HT-29 (cell line): ENCODE data around the gene IDH2. TPM values are rescaled to one million over a fixed set of nuclear protein-coding genes. Genes with fewer than 3 reads are reported as not detected.
"Not testable (repeated sequence)": the region's sequence is repeated elsewhere in the genome, so short reads cannot be mapped to it uniquely, and the experiment has no call there.

Source experiments
- DNase-seq: peaks from one replicate; pipeline ENCODE4 v3.0.0-alpha.2; 2015; ENCODE audit warnings: low spot score
- total RNA-seq: library from RNA; depleted of rRNA; stranded (reverse); fragments of >200 nt; shearing (Covaris generic); gene quantifications from 2 replicates; pipeline ENCODE4 v1.2.3, GENCODE V29; 2014; rRNA removed

IDH2 gene
- 177 and 202 TPM in 2 replicates for total RNA-seq

DNA sequence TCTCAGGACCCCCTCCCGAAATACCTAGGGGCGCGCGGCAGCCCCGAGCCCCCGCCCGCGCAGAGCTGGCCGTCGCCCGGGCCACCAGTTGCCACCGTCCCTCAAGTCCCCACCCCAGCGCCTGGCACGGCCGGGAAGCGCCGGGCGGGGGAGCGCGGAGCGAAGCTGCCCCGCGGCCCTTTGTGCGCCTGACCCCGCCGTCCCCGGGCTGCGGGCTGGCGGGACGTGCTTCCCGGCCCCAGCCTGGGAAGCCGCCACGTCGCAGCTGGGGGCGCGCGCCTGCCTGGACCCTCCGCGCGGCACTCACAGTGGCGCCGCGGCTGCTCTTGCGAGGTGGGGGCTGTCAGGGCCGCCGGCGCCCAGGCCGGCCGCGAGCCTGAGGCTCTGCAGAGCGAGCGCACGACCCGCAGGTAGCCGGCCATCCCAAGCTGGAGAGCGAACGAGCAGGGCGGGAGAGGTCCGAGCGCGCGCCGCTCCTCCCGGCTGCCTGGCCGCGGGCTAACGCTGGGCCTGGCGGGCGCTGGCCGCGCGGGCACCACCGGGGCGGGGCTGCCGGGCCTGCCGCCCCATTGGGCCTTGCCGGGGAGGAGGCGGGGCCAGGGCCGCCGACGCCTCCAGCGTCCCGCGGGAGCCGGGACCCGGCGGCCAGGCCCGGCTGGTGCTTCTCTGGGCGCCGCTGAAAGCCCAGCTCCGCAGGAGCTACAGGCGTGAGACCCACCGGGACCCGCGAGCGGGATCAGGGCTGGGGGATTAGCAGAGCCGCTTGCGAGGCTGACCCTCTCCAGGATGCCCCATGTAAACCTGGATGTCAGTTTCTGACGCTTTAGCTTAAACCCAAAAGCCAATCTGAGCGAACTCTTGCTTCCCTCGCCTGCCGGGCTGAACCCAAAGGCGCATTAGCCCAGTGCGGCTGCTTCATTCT, at the start of gene IDH2:
TSS of gene IDH2 (minus strand) at position 500 of the 922 bp plus-strand sequence. CDS start at position 422, 78 bp downstream.
- peak; percentile 93 for DNase-seq

DNA sequence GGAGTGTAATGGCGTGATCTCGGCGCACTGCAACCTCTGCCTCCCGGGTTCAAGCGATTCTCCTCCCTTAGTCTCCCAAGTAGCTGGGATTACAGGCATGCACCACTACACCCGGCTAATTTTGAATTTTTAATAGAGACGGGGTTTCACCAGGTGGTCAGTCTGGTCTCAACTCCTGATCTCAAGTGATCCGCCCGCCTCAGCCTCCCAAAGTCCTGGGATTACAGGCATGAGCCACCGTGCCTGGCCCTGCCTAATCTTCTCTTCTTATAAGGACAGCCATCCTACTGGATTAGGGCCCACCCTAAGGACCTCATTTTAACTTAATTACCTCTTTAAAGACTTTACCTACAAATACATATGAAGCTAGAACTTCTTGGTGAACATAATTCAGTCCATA, 48.3 kb upstream of the IDH2 start:
- not testable (repeated sequence) for DNase-seq

DNA sequence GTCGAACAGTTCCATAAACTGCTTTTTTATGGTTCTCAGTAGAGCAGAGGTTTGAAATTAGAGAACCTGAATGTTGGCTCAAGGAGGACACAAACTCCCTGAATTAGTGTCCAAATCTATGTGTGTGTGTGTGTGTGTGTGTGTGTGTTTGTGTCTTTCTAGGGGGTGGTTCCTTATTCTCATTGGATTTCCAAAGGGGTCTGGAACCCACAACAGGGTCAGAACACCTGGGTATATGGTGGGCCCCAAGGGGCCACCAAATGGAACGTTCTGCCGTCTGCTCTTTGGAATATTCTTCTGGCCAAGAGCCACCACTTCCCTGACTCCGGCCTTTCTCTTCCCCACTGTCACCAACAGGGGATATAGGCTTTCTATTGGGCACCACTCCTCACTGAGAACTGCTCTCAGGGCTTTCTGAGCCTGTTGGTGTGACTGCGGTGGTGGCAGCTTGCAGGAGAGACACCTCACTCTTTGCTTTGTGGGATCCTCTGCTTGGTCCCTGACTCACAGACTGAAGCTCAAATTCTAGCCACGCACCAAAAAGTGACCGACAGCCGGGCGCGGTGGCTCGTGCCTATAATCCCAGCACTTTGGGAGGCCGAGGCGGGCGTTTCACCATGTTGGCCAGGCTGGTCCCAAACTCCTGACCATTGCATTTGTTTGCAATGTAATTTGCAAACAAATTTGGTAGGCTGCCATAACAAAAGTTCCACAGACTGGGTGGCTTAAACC, 47.5 kb upstream of the IDH2 start:
- DNase-seq, result no peak

DNA sequence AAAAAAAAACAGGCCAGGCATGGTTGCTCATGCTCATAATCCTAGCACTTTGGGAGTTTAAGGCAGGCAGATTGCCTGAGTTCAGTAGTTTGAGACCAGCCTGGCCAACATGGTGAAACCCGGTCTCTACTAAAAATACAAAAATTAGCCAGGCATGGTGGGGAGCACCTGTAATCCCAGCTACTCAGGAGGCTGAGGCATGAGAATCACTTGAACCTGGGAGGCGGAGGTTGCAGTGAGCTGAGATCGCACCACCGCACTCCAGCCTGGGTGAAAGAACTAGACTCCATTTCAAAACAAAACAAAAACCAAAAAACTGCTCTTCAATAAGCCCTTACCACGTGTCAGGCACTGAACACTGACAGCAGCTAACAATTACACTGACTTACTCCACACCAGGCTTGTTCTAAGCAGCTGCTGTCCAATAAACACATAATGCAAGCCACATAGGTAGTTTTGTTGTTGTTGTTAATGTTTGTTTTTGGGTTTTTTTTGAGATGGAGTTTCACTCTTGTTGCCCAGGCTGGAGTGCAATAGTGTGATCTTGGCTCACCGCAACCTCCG, 44.0 kb upstream of the IDH2 start:
- not testable (repeated sequence) for DNase-seq

DNA sequence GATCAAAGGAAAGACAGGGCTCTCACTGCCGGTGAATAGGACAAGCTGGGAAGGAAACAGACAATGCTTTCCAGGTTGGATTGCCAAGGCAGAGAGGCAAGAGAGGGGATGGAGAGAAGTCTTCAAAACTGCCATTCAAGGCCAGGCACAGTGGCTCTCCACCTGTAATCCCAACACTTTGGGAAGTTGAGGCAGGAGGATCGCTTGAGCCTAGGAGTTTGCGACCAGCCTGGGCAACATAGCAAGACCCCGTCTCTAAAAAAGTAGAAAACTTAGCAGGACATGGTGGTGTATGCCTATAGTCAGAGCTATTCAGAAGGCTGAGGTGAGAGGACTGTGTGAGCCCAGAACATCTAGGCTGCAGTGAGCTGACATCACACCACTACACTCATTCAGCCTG, 43.5 kb upstream of the IDH2 start:
- DNase-seq, result no peak

- no peak for DNase-seq
These were observed 43.0 kb upstream of the IDH2 start for GRCh38 chr15:90145259-90145658.

DNA sequence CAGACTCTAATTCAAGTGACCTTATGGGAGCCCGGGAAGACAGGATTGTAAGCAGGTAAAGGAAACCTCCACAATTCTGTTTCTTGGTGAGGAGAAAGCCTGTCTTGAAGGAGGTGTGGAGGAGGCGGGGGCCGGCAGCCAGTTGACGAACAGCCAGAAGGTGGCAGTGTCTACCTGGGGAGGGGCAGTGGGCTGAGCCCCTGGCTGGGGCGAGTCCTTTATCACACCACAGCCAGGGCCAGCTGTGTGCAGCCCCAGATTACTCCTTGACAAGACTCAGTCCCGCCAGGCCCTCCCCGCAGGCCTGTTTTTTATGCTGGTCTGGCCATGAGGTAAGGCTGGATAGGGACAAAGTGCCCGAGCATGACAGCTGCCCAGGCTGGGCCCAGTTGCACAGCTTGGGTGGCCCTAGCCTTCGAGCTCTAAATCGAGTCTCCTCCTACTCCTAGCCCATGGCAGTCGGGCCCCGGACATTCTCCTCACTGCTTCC, 40.9 kb upstream of the IDH2 start:
- peak; percentile 92 for DNase-seq

DNA sequence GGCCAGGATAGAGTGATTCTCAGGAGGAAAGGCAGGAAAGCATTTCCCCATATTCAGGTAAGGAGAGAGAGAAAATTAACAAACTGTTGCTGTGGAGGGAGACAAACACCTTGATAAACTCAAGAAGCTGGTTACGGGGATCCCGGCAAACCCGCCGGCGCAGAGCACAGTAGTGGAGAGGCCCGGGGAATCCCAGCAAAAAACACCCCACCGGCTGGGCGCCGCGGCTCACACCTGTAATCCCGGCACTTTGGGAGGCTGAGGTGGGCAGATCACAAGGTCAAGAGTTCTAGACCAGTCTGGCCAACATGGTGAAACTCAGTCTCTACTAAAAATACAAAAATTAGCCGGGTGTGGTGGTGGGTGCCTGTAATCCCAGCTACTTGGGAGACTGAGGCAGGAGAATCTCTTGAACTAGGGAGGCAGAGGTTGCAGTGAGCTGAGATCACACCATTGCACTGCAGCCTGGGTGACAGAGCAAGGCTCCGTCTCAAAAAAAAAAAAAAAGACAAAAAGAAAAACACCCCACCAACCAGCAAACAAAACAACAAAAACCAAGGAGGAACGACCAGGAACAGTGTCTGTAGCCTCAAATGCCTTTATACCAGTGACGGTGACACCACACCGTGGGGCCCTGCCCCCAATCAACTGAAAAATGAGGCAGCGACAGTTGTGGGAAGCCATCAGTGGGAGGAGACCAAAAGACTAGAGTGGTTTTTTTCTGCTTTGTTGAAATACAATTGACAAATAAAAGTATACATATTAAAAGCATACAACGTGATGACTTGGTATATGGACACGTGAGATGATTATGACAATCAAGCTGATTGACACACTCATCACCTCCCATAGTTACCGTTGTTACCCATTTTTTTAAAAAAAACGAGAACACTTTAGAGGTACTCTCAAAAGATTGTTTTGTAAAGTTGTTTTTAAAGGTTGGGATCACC, 40.2 kb upstream of the IDH2 start:
- no peak for DNase-seq

DNA sequence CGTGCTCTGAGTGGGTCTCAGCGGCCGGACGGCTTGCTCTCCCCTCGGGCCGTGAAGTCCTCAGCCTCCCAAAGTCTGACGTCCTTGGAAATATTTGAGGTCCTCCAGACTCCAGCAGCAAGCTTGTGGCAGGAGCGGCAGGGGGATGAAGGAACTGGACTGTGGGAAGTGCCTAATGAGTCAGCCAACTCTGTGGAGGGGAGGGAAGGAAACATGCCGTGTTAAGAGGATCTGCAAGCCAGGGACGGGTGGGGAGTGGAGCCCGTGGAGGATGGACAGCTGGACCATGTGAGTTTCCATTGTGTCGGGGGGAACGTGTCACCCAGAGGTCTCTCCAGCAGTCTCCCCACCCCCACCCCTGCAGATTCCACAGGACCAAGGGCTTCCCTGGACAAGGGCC, 39.4 kb upstream of the IDH2 start:
- DNase-seq, result no peak

DNA sequence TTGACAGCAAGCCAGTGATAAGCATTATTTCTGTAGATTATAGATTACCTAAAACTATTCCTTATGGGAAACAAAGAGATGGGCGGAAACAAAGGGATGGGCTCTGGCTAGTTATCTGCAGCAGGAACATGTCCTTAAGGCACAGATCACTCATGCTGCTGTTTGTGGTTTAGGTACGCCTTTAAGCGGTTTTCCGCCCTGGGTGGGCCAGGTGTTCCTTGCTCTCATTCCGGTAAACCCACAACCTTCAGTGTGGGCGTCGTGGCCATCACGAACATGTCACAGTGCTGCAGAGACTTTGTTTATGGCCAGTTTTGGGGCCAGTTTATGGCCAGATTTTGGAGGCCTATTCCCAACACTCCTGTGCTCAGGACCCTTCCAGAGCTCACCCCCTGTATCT, 37.3 kb upstream of the IDH2 start:
- not testable (repeated sequence) for DNase-seq

DNA sequence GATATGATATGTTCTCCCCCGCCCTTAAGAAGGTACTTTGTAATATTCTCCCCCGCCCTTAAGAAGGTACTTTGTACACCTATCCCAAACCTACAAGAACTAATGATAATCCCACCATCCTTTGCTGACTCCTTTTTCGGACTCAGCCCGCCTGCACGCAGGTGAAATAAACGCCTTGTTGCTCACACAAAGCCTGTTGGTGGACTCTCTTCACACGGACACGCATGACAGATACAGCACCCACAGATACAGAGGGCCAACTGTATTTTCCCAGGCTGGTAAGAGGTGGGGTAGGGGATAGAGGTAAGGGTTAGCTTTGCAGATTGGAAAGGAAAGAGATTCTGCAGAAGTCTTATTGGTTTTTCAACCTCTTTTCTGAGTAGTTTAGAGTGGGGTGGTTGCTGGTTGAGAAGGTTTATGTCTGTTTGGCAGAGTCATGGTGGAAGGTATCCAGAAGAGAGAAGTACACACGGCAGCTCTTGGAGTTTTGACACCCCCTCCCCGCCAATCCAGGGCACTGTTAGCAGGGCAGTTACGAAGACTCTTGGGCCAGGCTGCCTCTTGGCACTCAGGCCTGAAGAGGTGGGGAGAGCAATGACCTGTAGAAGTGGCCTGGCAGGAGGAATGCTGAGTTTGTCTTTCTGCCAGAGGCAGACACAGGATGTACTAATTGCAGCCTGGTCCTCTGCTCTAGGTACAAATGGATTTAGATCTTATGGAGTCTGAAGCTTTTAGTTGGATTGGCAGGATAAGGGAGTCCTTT, 36.0 kb upstream of the IDH2 start:
- no peak for DNase-seq

DNA sequence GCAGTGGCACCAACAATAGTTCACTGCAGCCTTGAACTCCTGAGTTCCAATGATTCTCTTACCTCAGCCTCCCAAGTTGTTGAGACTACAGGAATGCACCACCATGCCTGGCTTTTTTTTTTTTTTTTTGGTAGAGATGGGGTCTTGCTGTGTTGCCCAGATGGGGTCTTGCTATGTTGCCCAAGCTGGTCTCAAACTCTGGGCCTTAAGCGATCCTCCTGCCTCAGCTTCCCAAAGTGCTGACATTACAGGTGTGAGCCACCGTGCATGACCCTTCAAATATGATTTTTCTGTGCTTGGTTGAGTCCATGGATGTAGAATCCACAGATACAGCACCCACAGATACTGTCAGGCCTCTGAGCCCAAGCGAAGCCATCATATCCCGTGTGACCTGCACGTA, 30.2 kb upstream of the IDH2 start:
- no peak for DNase-seq

GRCh38 chr15:90131848-90132247, 29.6 kb upstream of the IDH2 start:
- DNase-seq, result no peak

GRCh38 chr15:90130291-90130690, 28.0 kb upstream of the IDH2 start:
- no peak for DNase-seq

- DNase-seq, result peak; percentile 61
These were observed 24.5 kb upstream of the IDH2 start for GRCh38 chr15:90126596-90127435.

- no peak for DNase-seq
These were observed 23.8 kb upstream of the IDH2 start for GRCh38 chr15:90126022-90126421.

GRCh38 chr15:90124507-90124906, 22.2 kb upstream of the IDH2 start:
- peak; percentile 82 for DNase-seq

DNA sequence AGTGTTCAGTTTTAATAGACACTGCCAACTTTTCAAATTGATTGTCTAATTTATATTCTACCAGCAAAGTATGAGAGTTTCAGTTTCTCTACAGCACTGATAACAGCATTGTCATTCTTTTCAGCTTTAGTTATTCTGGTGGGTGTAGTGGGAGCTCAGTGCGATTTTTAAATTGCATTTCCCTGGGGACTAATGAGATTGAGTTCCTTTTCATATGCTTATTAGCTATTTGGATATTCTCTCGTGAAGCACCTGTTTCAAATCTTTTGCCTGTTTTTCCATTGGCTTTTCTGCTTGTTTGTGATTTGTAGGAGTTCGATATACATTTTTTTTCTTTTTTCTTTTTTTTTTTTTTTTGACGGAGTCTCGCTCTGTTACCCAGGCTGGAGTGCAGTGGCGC, 18.8 kb upstream of the IDH2 start:
- no peak for DNase-seq

GRCh38 chr15:90119367-90119766, 17.1 kb upstream of the IDH2 start:
- DNase-seq, result no peak
